HG02678 (cell line): Measurements from ENCODE around the gene PACSIN2.
"Not testable (repeated sequence)": the region's sequence is repeated elsewhere in the genome, so short reads cannot be mapped to it uniquely, and the experiment has no call there.

Source experiments
- ATAC-seq: cut with Tn5 transposase; IDR thresholded peaks from one replicate; pipeline ENCODE4 v1.9.1; 2021; ENCODE audit warnings: mild to moderate bottlenecking, moderate library complexity; ENCODE audit not compliant: unreplicated experiment

Gene PACSIN2

GRCh38 chr22:42928969-42929837, 85.7 kb downstream of the PACSIN2 start:
- ATAC-seq = no peak

GRCh38 chr22:42927966-42928365, 87.0 kb downstream of the PACSIN2 start:
- ATAC-seq = no peak

- ATAC-seq = no peak
These were observed 88.2 kb downstream of the PACSIN2 start for GRCh38 chr22:42926768-42927167.

- ATAC-seq = no peak
These were observed 88.8 kb downstream of the PACSIN2 start for GRCh38 chr22:42926104-42926503.

GRCh38 chr22:42925598-42925997, 89.4 kb downstream of the PACSIN2 start:
- no peak for ATAC-seq

- not testable (repeated sequence) for ATAC-seq
These were observed 89.9 kb downstream of the PACSIN2 start for GRCh38 chr22:42925031-42925430.

GRCh38 chr22:42924436-42924835, 90.5 kb downstream of the PACSIN2 start:
- no peak for ATAC-seq

- no peak for ATAC-seq
These were observed 92.4 kb downstream of the PACSIN2 start for GRCh38 chr22:42922374-42923191.

- no peak for ATAC-seq
These were observed 94.7 kb downstream of the PACSIN2 start for GRCh38 chr22:42920101-42920820.

- no peak for ATAC-seq
These were observed 95.8 kb downstream of the PACSIN2 start for GRCh38 chr22:42919199-42919598.

- no peak for ATAC-seq
These were observed 96.4 kb downstream of the PACSIN2 start for GRCh38 chr22:42918500-42918899.

- not testable (repeated sequence) for ATAC-seq
These were observed 97.6 kb downstream of the PACSIN2 start for GRCh38 chr22:42917358-42917757.

GRCh38 chr22:42915980-42916765, 98.8 kb downstream of the PACSIN2 start:
- no peak for ATAC-seq

GRCh38 chr22:42914511-42915076, 100.4 kb downstream of the PACSIN2 start:
- no peak for ATAC-seq

- no peak for ATAC-seq
These were observed 101.0 kb downstream of the PACSIN2 start for GRCh38 chr22:42913874-42914510.

GRCh38 chr22:42912059-42912458, 102.9 kb downstream of the PACSIN2 start:
- ATAC-seq = no peak

GRCh38 chr22:42910221-42910942, 104.6 kb downstream of the PACSIN2 start:
- no peak for ATAC-seq

GRCh38 chr22:42909363-42910058, 105.4 kb downstream of the PACSIN2 start:
- no peak for ATAC-seq
